Measurements from ENCODE around the gene B3GALT5.

- TF ChIP-seq, protein P1, sequence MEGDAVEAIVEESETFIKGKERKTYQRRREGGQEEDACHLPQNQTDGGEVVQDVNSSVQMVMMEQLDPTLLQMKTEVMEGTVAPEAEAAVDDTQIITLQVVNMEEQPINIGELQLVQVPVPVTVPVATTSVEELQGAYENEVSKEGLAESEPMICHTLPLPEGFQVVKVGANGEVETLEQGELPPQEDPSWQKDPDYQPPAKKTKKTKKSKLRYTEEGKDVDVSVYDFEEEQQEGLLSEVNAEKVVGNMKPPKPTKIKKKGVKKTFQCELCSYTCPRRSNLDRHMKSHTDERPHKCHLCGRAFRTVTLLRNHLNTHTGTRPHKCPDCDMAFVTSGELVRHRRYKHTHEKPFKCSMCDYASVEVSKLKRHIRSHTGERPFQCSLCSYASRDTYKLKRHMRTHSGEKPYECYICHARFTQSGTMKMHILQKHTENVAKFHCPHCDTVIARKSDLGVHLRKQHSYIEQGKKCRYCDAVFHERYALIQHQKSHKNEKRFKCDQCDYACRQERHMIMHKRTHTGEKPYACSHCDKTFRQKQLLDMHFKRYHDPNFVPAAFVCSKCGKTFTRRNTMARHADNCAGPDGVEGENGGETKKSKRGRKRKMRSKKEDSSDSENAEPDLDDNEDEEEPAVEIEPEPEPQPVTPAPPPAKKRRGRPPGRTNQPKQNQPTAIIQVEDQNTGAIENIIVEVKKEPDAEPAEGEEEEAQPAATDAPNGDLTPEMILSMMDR (IDR thresholded peaks at IDR 0.05; ENCODE audit: poor library complexity) = no peak
- no peak for TF ChIP-seq EZH2 (IDR thresholded peaks at IDR 0.05; ENCODE audit: borderline replicate concordance)
- TF ChIP-seq EZH2phosphoT487 (IDR thresholded peaks at IDR 0.05; ENCODE audit: low read depth, severe bottlenecking, unreplicated experiment) = no peak
Observed at GRCh38 chr21:39712273-39712672, 99.5 kb downstream of the B3GALT5 start.
